Fibroblast of the aortic adventitia (primary cell): ENCODE results near the gene TANGO2. TPM values are rescaled to one million over a fixed set of nuclear protein-coding genes. Genes with fewer than 3 reads are reported as not detected.

Source experiments
- DNase-seq: peaks from one replicate; pipeline ENCODE4 v3.0.0-alpha.2; 2010; ENCODE audit warnings: low read depth
- H3K4me3 ChIP-seq: 2 replicates; pipeline ENCODE4 v1.5.1; 2011; ENCODE audit warnings: low read depth, mild to moderate bottlenecking, control low read depth, low read length, moderate library complexity
- CTCF ChIP-seq: IDR thresholded peaks from 2 replicates; pipeline ENCODE4 v1.5.1; 2011; ENCODE audit warnings: mild to moderate bottlenecking, low read length, control low read depth, inconsistent platforms; ENCODE audit not compliant: insufficient read depth
- total RNA-seq: library from RNA; depleted of rRNA; stranded (reverse); fragments of >200 nt; gene quantifications from 2 replicates; pipeline ENCODE4 v1.2.3, GENCODE V29; 2012; ENCODE audit warnings: low replicate concordance

The TANGO2 gene
- total RNA-seq, 1 donor, result 41.7 TPM

DNA sequence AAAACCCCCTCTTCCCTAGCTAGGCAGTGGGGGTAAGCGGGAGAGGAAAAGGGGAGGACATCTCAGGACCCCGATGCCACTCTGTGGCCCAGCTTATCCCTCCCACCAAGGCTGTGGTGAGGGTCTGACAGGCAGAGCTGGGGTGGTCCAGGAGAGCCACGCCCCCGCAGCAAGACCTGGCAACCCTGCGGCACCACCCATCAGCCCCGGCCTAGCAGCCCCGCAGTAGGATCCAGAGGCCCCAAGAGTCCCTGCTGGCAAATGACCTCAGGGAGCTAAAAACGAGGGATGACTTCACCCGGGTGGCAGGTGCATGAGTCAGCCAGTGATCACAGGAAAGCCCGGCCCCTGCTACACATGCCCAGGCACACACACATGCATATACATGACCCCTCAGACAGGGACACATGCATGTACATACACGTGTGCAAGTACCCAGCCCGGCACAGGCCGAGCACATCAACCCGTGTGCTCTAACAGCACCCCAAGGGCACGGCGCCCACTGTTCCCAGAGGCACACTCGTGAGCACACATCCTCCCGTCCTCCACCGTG is 36.6 kb upstream of the TANGO2 start:
- no peak for TF ChIP-seq CTCF

DNA sequence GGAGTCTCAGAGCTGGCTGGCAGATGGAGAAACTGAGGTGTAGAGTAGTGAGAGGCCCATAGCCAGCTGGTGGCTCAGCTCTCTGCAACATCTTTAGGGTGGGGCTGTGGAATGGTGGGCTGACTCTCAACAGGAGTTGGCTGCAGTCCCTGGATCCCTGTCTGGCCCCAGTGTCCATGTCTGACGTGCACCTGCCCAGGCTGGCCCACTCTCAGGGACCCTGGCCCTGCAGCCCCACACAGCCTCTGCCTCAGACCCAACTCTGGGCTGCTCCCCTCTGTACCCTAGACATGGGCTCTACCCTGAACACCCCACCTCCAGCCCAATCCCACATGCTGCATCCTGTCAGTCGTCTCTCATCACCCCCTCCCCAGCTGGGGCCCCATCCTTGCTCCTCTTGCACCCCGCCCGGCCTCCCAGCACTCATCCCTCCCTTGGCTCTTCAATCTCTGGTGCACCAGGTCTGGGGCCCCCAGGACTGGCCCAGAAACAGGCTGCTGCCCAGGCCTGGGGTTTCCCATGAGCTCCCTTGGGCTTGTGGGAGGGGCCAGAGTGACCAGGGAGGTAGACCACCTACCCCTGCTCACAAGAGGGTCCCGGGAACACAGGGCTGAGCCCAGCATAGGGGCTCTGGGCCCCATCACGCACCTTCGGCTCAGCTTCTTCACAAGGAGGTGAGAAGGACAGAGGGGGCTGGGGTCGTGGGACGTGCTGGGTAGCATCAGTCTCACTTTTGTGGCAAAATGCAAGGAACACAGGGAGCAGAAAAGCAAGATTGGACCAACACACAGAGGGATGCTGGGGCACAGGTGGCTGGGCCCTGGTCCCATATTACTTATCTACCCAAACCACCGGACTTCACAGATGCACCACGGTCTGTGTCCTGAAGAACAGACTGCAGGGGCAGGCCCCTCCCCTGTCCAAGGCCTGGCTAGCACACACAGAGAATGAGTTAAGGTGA is 35.8 kb upstream of the TANGO2 start:
- DNase-seq, result no peak
- TF ChIP-seq CTCF, result no peak

More for the DNA sequence above, 36.6 kb upstream of the TANGO2 start:
- DNase-seq, result peak; percentile 68
- no peak overlapping the region for H3K4me3 ChIP-seq

DNA sequence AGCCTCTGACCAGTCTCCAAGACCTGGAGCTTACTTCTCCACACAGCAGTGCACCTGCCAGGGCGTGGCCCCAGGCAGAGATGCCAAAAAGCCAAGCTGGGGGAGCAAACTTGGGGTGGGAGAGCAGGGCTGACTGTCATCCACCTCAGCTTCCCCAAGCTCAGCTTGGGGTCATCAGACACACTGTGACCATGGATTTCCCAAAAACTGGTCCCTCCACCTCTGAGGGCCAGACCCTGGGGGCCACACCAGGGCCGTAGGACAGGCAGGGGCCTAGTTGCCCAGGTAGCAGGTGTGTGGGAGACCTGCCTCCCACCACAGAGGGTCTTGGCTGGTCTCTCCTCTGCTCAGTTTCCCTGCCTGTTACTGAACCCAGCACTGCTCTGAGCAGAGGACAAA is 34.9 kb upstream of the TANGO2 start:
- no peak for TF ChIP-seq CTCF
- no peak for DNase-seq
- peak overlapping the region; percentile 80 for H3K4me3 ChIP-seq

More for the DNA sequence above, 35.8 kb upstream of the TANGO2 start:
- H3K4me3 ChIP-seq, result no peak overlapping the region

- no peak for TF ChIP-seq CTCF
- peak overlapping the region; percentile 80 for H3K4me3 ChIP-seq
- DNase-seq, result peak; percentile 56
Observed at GRCh38 chr22:19986410-19987341, 34.2 kb upstream of the TANGO2 start.

DNA sequence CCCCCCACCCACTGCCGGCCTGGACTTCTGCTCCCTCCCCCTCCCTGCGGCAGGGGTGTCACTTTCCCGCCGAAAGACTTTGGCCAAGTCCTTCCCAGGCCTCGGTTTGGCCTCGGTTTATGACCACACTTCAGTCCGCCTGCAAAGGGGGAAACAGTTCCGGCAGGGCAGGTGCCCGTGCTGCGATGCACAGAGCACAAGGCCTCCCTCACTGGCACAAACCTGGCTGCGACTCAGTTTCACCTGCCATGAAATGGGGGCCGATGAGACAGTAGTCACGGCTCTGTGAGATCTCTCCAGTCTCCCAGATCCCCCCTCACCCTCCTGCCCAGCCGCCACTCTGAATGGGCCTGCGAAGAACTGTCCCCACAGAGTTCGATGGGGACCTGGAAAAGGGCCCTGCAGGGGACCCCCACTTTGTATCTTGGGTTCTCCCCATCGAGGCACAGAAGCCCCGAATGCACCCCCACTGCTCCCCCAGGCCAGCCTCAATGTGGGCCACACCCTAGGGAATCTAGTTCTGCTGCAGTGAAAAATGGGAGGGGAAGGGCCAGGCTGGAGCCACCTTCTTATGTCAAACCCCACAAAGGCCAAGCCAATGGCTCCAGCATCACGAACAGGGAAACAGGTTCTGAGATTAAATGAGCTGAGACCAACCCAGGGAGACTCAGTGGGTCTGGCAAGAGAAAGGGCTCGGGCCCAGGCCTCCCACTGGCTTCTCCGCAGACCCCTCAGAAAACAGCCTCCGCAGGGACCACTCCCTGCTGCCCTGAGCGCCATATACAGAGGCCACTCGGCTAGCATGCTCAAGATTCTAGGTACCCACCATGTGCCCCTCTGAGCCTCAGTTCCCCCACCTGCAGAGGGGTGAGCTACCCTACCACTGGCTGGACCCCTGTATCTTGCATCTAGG is 33.3 kb upstream of the TANGO2 start:
- no peak overlapping the region for H3K4me3 ChIP-seq
- DNase-seq, result no peak
- no peak for TF ChIP-seq CTCF

- no peak for DNase-seq
- H3K4me3 ChIP-seq, result no peak overlapping the region
- TF ChIP-seq CTCF, result no peak
Observed at GRCh38 chr22:19988331-19988808, 32.5 kb upstream of the TANGO2 start.
